ENCODE data around the gene RNASEH1. TPM values are rescaled to one million over a fixed set of nuclear protein-coding genes. Genes with fewer than 3 reads are reported as not detected.

The RNASEH1 gene
- total RNA-seq, 1 donor from 2014 or later: 25.5 TPM

DNA sequence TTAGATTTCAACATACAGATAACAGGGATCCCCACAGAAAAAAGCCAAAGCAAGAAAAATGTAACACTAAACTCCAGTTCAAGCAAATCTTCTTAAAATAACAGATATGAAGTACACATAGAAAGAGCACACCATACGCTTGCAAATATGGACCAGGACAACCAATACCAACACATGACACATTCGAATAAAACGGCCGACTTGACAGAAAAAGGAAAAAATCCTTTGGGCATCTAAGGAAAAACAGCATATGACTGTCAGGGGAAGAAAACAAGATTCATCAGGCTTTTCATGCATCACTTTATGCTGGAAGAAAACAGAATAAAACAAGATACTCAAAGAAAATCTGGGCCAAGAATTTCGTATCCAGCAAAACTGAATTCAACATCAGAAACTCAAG, 16.0 kb downstream of the RNASEH1 start:
- Mint-ChIP-seq H3K27me3 (ENCODE audit: unreplicated experiment) (no peaks in the 10 kb centered on the region), H3K36me3 (ENCODE audit: unreplicated experiment) (peaks cover 33% of the 10 kb centered on the region), H3K4me3 (ENCODE audit: unreplicated experiment) (no peak overlapping the region), H3K9me3 (ENCODE audit: unreplicated experiment) (no peaks in the 10 kb centered on the region), H3K4me1 (ENCODE audit: unreplicated experiment) (peaks cover 1% of the 10 kb centered on the region), H3K27ac (ENCODE audit: unreplicated experiment) (no peak overlapping the region)
- no peak for DNase-seq (ENCODE audit: extremely low spot score, unreplicated experiment)
- TF ChIP-seq, protein P1, sequence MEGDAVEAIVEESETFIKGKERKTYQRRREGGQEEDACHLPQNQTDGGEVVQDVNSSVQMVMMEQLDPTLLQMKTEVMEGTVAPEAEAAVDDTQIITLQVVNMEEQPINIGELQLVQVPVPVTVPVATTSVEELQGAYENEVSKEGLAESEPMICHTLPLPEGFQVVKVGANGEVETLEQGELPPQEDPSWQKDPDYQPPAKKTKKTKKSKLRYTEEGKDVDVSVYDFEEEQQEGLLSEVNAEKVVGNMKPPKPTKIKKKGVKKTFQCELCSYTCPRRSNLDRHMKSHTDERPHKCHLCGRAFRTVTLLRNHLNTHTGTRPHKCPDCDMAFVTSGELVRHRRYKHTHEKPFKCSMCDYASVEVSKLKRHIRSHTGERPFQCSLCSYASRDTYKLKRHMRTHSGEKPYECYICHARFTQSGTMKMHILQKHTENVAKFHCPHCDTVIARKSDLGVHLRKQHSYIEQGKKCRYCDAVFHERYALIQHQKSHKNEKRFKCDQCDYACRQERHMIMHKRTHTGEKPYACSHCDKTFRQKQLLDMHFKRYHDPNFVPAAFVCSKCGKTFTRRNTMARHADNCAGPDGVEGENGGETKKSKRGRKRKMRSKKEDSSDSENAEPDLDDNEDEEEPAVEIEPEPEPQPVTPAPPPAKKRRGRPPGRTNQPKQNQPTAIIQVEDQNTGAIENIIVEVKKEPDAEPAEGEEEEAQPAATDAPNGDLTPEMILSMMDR (IDR thresholded peaks at IDR 0.05): no peak

GRCh38 chr2:3539836-3540235, 18.3 kb downstream of the RNASEH1 start:
- H3K36me3 Mint-ChIP-seq (ENCODE audit: unreplicated experiment): peaks cover 23% of the 10 kb centered on the region

DNA sequence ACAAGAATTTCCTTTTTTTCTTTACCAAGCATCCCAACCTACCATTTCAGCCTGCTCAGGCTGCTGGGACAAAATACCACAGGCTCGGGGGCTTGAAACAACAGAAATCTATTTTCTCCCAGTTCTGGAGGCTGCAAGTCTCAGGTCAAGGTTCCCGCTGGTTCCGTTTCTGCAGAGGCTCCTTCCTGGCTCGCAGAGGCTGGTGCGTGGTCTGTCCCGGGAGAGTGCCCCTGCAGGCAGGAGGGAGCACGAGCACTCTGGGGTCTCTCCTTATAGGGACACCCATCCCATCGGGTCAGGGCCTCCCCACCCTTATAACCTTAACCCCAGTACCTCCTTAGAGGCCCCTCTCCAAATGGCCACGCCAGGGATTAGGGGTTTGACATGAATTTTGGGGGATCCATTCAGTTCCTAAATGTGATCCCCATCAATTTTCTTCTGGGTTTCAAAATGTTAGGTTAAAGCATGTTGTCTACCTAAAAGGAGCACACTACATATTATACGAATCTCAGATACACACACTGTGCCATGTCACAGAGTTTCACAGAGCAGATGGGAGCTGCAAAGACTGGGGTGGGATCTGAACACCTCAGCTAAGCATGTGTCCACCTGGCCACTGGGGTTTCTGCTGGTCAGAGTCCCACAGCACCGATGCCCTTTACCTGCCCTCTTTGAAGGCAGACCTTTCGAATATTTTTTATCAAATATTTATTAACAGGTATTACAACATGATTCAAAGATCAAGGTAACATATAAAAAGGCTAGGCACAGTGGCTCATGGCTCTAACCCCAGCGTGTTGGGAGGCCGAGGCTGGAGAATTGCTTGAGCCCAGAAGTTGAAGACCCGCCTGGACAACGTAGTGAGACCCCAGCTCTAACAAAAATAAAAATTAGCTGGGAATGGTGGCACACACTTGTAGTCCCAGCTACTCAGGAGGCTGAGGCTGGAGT, 21.2 kb downstream of the RNASEH1 start:
- no peak for DNase-seq (ENCODE audit: extremely low spot score, unreplicated experiment)

More at GRCh38 chr2:3539836-3540235, 18.3 kb downstream of the RNASEH1 start:
- no peak for DNase-seq (ENCODE audit: extremely low spot score, unreplicated experiment)
- Mint-ChIP-seq H3K4me1 (ENCODE audit: unreplicated experiment) (peaks cover 20% of the 10 kb centered on the region), H3K27me3 (ENCODE audit: unreplicated experiment) (no peaks in the 10 kb centered on the region), H3K9me3 (ENCODE audit: unreplicated experiment) (no peaks in the 10 kb centered on the region), H3K4me3 (ENCODE audit: unreplicated experiment) (no peak overlapping the region), H3K27ac (ENCODE audit: unreplicated experiment) (no peak overlapping the region)
- TF ChIP-seq, protein P1 (IDR thresholded peaks at IDR 0.05): no peak

GRCh38 chr2:3535794-3536681, 22.1 kb downstream of the RNASEH1 start:
- no peaks in the 10 kb centered on the region for H3K27me3 Mint-ChIP-seq (ENCODE audit: unreplicated experiment)

More for the DNA sequence above, 21.2 kb downstream of the RNASEH1 start:
- Mint-ChIP-seq H3K36me3 (ENCODE audit: unreplicated experiment) (peaks cover 13% of the 10 kb centered on the region), H3K4me1 (ENCODE audit: unreplicated experiment) (peaks cover 23% of the 10 kb centered on the region), H3K9me3 (ENCODE audit: unreplicated experiment) (no peaks in the 10 kb centered on the region), H3K27ac (ENCODE audit: unreplicated experiment) (peak overlapping the region; percentile 99), H3K27me3 (ENCODE audit: unreplicated experiment) (no peaks in the 10 kb centered on the region), H3K4me3 (ENCODE audit: unreplicated experiment) (peak overlapping the region; percentile 78)
- TF ChIP-seq, protein P1 (IDR thresholded peaks at IDR 0.05): peak; percentile 59

More at GRCh38 chr2:3535794-3536681, 22.1 kb downstream of the RNASEH1 start:
- H3K9me3 Mint-ChIP-seq (ENCODE audit: unreplicated experiment): no peaks in the 10 kb centered on the region
- DNase-seq (ENCODE audit: extremely low spot score, unreplicated experiment): no peak
- peaks cover 12% of the 10 kb centered on the region for H3K36me3 Mint-ChIP-seq (ENCODE audit: unreplicated experiment)
- TF ChIP-seq, protein P1 (IDR thresholded peaks at IDR 0.05): peak; percentile 44
- H3K4me3 Mint-ChIP-seq (ENCODE audit: unreplicated experiment): peak overlapping the region; percentile 78
- H3K4me1 Mint-ChIP-seq (ENCODE audit: unreplicated experiment): peaks cover 23% of the 10 kb centered on the region
- H3K27ac Mint-ChIP-seq (ENCODE audit: unreplicated experiment): peak overlapping the region; percentile 99
